Non-pigmented ciliary epithelial cell (primary cell): ENCODE results near the gene BLCAP.
"Not testable (repeated sequence)": the region's sequence is repeated elsewhere in the genome, so short reads cannot be mapped to it uniquely, and the experiment has no call there.

Experiments
- DNase-seq: peaks from one replicate; pipeline ENCODE4 v3.0.0-alpha.2; 2010; ENCODE audit warnings: low read depth

BLCAP gene

GRCh38 chr20:37515876-37516275, 11.8 kb downstream of the BLCAP start:
- DNase-seq = no peak

- DNase-seq = no peak
Measured at GRCh38 chr20:37513779-37514359, 13.8 kb downstream of the BLCAP start.

- DNase-seq = no peak
Measured at GRCh38 chr20:37511610-37512275, 15.9 kb downstream of the BLCAP start.

GRCh38 chr20:37510226-37510625, 17.4 kb downstream of the BLCAP start:
- DNase-seq = no peak

GRCh38 chr20:37506152-37506725, 21.4 kb downstream of the BLCAP start:
- DNase-seq = no peak

- no peak for DNase-seq
Measured at GRCh38 chr20:37505263-37506151, 22.2 kb downstream of the BLCAP start.

GRCh38 chr20:37504404-37505096, 23.1 kb downstream of the BLCAP start:
- no peak for DNase-seq

GRCh38 chr20:37503256-37503927, 24.3 kb downstream of the BLCAP start:
- no peak for DNase-seq

- no peak for DNase-seq
Measured at GRCh38 chr20:37502654-37503053, 25.0 kb downstream of the BLCAP start.

- no peak for DNase-seq
Measured at GRCh38 chr20:37501940-37502339, 25.7 kb downstream of the BLCAP start.

GRCh38 chr20:37500311-37500710, 27.4 kb downstream of the BLCAP start:
- DNase-seq = no peak

GRCh38 chr20:37498066-37498665, 29.5 kb downstream of the BLCAP start:
- no peak for DNase-seq

GRCh38 chr20:37494796-37495195, 32.9 kb downstream of the BLCAP start:
- DNase-seq = no peak

- DNase-seq = no peak
Measured at GRCh38 chr20:37494301-37494700, 33.4 kb downstream of the BLCAP start.

- DNase-seq = no peak
Measured at GRCh38 chr20:37492945-37493344, 34.7 kb downstream of the BLCAP start.

GRCh38 chr20:37492096-37492625, 35.5 kb downstream of the BLCAP start:
- DNase-seq = no peak

GRCh38 chr20:37490663-37491350, 36.9 kb downstream of the BLCAP start:
- DNase-seq = no peak

- not testable (repeated sequence) for DNase-seq
Measured at GRCh38 chr20:37486209-37486608, 41.5 kb downstream of the BLCAP start.

- DNase-seq = no peak
Measured at GRCh38 chr20:37484331-37484730, 43.3 kb downstream of the BLCAP start.

- no peak for DNase-seq
Measured at GRCh38 chr20:37481610-37482009, 46.1 kb downstream of the BLCAP start.
